ENCODE data around the gene XIRP1. TPM values are rescaled to one million over a fixed set of nuclear protein-coding genes. Genes with fewer than 3 reads are reported as not detected.
A peak's percentile ranks its signal among the peaks of the same experiment; 100 is the strongest.

XIRP1 gene
- total RNA-seq, 1 experiment from 2014 or later: not detected

GRCh38 chr3:39207361-39208186, 15.2 kb upstream of the XIRP1 start:
- no peaks in the 10 kb centered on the region for H3K9me2 ChIP-seq (ENCODE audit: insufficient read depth)
- TF ChIP-seq, protein P1, sequence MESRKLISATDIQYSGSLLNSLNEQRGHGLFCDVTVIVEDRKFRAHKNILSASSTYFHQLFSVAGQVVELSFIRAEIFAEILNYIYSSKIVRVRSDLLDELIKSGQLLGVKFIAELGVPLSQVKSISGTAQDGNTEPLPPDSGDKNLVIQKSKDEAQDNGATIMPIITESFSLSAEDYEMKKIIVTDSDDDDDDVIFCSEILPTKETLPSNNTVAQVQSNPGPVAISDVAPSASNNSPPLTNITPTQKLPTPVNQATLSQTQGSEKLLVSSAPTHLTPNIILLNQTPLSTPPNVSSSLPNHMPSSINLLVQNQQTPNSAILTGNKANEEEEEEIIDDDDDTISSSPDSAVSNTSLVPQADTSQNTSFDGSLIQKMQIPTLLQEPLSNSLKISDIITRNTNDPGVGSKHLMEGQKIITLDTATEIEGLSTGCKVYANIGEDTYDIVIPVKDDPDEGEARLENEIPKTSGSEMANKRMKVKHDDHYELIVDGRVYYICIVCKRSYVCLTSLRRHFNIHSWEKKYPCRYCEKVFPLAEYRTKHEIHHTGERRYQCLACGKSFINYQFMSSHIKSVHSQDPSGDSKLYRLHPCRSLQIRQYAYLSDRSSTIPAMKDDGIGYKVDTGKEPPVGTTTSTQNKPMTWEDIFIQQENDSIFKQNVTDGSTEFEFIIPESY (IDR thresholded peaks at IDR 0.05; ENCODE audit: extremely low read depth, insufficient replicate concordance, low read length): no peak
- TF ChIP-seq ATF3 (IDR thresholded peaks at IDR 0.05): no peak
- TF ChIP-seq POLR2A (IDR thresholded peaks at IDR 0.05; ENCODE audit: borderline replicate concordance, extremely low read depth, insufficient read depth, insufficient read length): no peak
- no peak for TF ChIP-seq REST (IDR thresholded peaks at IDR 0.05; ENCODE audit: low read depth)
- no peak for TF ChIP-seq RAD21 (IDR thresholded peaks at IDR 0.05; ENCODE audit: low read depth)
- TF ChIP-seq SP1 (IDR thresholded peaks at IDR 0.05; ENCODE audit: low read depth): no peak
- no peak for TF ChIP-seq POLR2AphosphoS5 (IDR thresholded peaks at IDR 0.05; ENCODE audit: low read depth, low read length)
- TF ChIP-seq ELF1 (IDR thresholded peaks at IDR 0.05; ENCODE audit: borderline replicate concordance, low read depth): no peak
- TF ChIP-seq CBX3 (IDR thresholded peaks at IDR 0.05; ENCODE audit: low read depth): no peak
- TF ChIP-seq, protein P2, sequence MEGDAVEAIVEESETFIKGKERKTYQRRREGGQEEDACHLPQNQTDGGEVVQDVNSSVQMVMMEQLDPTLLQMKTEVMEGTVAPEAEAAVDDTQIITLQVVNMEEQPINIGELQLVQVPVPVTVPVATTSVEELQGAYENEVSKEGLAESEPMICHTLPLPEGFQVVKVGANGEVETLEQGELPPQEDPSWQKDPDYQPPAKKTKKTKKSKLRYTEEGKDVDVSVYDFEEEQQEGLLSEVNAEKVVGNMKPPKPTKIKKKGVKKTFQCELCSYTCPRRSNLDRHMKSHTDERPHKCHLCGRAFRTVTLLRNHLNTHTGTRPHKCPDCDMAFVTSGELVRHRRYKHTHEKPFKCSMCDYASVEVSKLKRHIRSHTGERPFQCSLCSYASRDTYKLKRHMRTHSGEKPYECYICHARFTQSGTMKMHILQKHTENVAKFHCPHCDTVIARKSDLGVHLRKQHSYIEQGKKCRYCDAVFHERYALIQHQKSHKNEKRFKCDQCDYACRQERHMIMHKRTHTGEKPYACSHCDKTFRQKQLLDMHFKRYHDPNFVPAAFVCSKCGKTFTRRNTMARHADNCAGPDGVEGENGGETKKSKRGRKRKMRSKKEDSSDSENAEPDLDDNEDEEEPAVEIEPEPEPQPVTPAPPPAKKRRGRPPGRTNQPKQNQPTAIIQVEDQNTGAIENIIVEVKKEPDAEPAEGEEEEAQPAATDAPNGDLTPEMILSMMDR (IDR thresholded peaks at IDR 0.05 in 2 of 3, conservative IDR thresholded peaks at IDR 0.05 in 1 of 3; ENCODE audit: borderline replicate concordance in 1 of 3, insufficient read depth in 1 of 3, low read depth in 2 of 3, low read length in 2 of 3): no peak
- TF ChIP-seq ZNF274 (IDR thresholded peaks at IDR 0.05; ENCODE audit: low read depth, low read length): no peak
- TF ChIP-seq TCF7L2 (IDR thresholded peaks at IDR 0.05; ENCODE audit: borderline replicate concordance, extremely low read depth, insufficient read depth, insufficient read length): no peak
- no peak for TF ChIP-seq EZH2phosphoT487 (IDR thresholded peaks at IDR 0.05; ENCODE audit: borderline replicate concordance)
- TF ChIP-seq JUND (IDR thresholded peaks at IDR 0.05): no peak
- TF ChIP-seq EZH2 (IDR thresholded peaks at IDR 0.05): no peak
- no peak for TF ChIP-seq EGR1 (IDR thresholded peaks at IDR 0.05; ENCODE audit: low read depth)
- TF ChIP-seq CEBPB (IDR thresholded peaks at IDR 0.05; ENCODE audit: low read depth): no peak
- peak overlapping the region; percentile 79 for H2AFZ ChIP-seq (ENCODE audit: low read depth, low read length, poor library complexity, severe bottlenecking)
- no peak overlapping the region for H3K9ac ChIP-seq (ENCODE audit: low read length)
- no peaks in the 10 kb centered on the region for H3K79me2 ChIP-seq (ENCODE audit: insufficient read depth, low read length)
- no peak overlapping the region for H3K4me2 ChIP-seq (ENCODE audit: low read length)
- no peaks in the 10 kb centered on the region for H3K36me3 ChIP-seq (ENCODE audit: control insufficient read depth in 1 of 2, insufficient read depth in 2 of 2, low read length in 2 of 2)
- H3K4me3 ChIP-seq (replicated peaks in 1 of 2; ENCODE audit: low read depth in 1 of 2, low read length in 2 of 2): no peak overlapping the region
- ChIA-PET POLR2A (no interaction called here), RAD21 (ENCODE audit: low non-redundant PET in 1 of 2, low total read pairs in 2 of 2, uncharacterized antibody in 2 of 2, unreplicated experiment in 2 of 2) (interaction anchor here in 1 of 2 experiments (1.3 kb wide), 1 partner anchor 81 kb away, joined by 3 read pairs; no protein-coding TSS in a partner anchor), CTCF (interaction anchor here (1.0 to 1.5 kb wide), 3 partner anchors 66 to 81 kb away, joined by 3 to 5 read pairs (median 4); partner anchors contain the start of gene CX3CR1)
- DNase-seq (ENCODE audit: low read depth, low spot score) (no peak), ATAC-seq (no peak)
- no peaks in the 10 kb centered on the region for H4K20me1 ChIP-seq (ENCODE audit: insufficient read depth)
- no peak overlapping the region for H3K27ac ChIP-seq (ENCODE audit: low read depth, low read length)
- H3K4me1 ChIP-seq (ENCODE audit: control insufficient read depth in 1 of 2, insufficient read depth in 2 of 2, low read length in 2 of 2): peaks cover 0 to 3% of the 10 kb centered on the region in 2 experiments; a peak in 1 of 4 replicates
- BruUV-seq (replicated peaks): no TSS peak
- intact Hi-C loops (cut with micrococcal nuclease): loop anchor here (1.0 kb wide), 1 partner anchor 81 kb away; no protein-coding TSS in a partner anchor
- H3K27me3 ChIP-seq (ENCODE audit: insufficient read depth, low read length): peaks cover 19% of the 10 kb centered on the region; the same call in 1 of the 2 replicates
- H3K9me3 ChIP-seq (ENCODE audit: control insufficient read depth in 1 of 2, insufficient read depth in 1 of 2, low read depth in 1 of 2, low read length in 2 of 2): no peaks in the 10 kb centered on the region

All from HCT116 (cell line).